GM04504 (cell line): ENCODE results near the gene AFF1.
"Not testable (repeated sequence)": the region's sequence is repeated elsewhere in the genome, so short reads cannot be mapped to it uniquely, and the experiment has no call there.

ENCODE experiments used
- DNase-seq: peaks from one replicate; pipeline ENCODE4 v3.0.0-alpha.2; 2012; ENCODE audit warnings: low read depth

The AFF1 gene

GRCh38 chr4:87117732-87118075 is 182.9 kb downstream of the AFF1 start:
- no peak for DNase-seq

- no peak for DNase-seq
Observed at GRCh38 chr4:87118421-87118820, 183.6 kb downstream of the AFF1 start.

GRCh38 chr4:87118826-87119225 is 184.0 kb downstream of the AFF1 start:
- DNase-seq, result no peak

- no peak for DNase-seq
Observed at GRCh38 chr4:87120010-87120409, 185.2 kb downstream of the AFF1 start.

- no peak for DNase-seq
Observed at GRCh38 chr4:87120411-87121162, 185.8 kb downstream of the AFF1 start.

GRCh38 chr4:87121341-87122065 is 186.7 kb downstream of the AFF1 start:
- DNase-seq, result no peak

GRCh38 chr4:87122252-87122651 is 187.4 kb downstream of the AFF1 start:
- DNase-seq, result no peak

- no peak for DNase-seq
Observed at GRCh38 chr4:87126056-87126455, 191.2 kb downstream of the AFF1 start.

GRCh38 chr4:87128006-87128705 is 193.3 kb downstream of the AFF1 start:
- DNase-seq, result no peak

GRCh38 chr4:87129681-87130080 is 194.9 kb downstream of the AFF1 start:
- DNase-seq, result no peak

GRCh38 chr4:87130985-87131703 is 196.3 kb downstream of the AFF1 start:
- no peak for DNase-seq

- no peak for DNase-seq
Observed at GRCh38 chr4:87132035-87132434, 197.2 kb downstream of the AFF1 start.

- DNase-seq, result no peak
Observed at GRCh38 chr4:87133183-87133582, 198.4 kb downstream of the AFF1 start.

- no peak for DNase-seq
Observed at GRCh38 chr4:87134122-87134521, 199.3 kb downstream of the AFF1 start.

- no peak for DNase-seq
Observed at GRCh38 chr4:87141428-87141827, 206.6 kb downstream of the AFF1 start.

- DNase-seq, result no peak
Observed at GRCh38 chr4:87144356-87144755, 209.5 kb downstream of the AFF1 start.

GRCh38 chr4:87145934-87146333 is 211.1 kb downstream of the AFF1 start:
- not testable (repeated sequence) for DNase-seq

- DNase-seq, result no peak
Observed at GRCh38 chr4:87147116-87147515, 212.3 kb downstream of the AFF1 start.

- peak; percentile 46 for DNase-seq
Observed at GRCh38 chr4:87150498-87151261, 215.9 kb downstream of the AFF1 start.

GRCh38 chr4:87151730-87152129 is 216.9 kb downstream of the AFF1 start:
- DNase-seq, result peak; percentile 17

GRCh38 chr4:87152310-87153041 is 217.7 kb downstream of the AFF1 start:
- DNase-seq, result no peak
